ENCODE results near the gene OR10Z1. TPM values are rescaled to one million over a fixed set of nuclear protein-coding genes. Genes with fewer than 3 reads are reported as not detected.

Gene OR10Z1
- polyA plus RNA-seq, 1 experiment = not detected

GRCh38 chr1:158600735-158601134 lies 4.3 kb upstream of the OR10Z1 start:
- TF ChIP-seq, protein P1, sequence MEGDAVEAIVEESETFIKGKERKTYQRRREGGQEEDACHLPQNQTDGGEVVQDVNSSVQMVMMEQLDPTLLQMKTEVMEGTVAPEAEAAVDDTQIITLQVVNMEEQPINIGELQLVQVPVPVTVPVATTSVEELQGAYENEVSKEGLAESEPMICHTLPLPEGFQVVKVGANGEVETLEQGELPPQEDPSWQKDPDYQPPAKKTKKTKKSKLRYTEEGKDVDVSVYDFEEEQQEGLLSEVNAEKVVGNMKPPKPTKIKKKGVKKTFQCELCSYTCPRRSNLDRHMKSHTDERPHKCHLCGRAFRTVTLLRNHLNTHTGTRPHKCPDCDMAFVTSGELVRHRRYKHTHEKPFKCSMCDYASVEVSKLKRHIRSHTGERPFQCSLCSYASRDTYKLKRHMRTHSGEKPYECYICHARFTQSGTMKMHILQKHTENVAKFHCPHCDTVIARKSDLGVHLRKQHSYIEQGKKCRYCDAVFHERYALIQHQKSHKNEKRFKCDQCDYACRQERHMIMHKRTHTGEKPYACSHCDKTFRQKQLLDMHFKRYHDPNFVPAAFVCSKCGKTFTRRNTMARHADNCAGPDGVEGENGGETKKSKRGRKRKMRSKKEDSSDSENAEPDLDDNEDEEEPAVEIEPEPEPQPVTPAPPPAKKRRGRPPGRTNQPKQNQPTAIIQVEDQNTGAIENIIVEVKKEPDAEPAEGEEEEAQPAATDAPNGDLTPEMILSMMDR (IDR thresholded peaks at IDR 0.05; ENCODE audit: insufficient read depth, low read depth, low read length) = no peak
- CTCF ChIA-PET = interaction anchor here (1.4 kb wide), 1 partner anchor 48 kb away, joined by 3 read pairs; no protein-coding TSS in a partner anchor
- DNase-seq (ENCODE audit: low read depth) = no peak
- Histone ChIP-seq H3K4me3 (ENCODE audit: low read depth, low read length) (no peak overlapping the region), H3K27me3 (ENCODE audit: control insufficient read depth, insufficient read depth, low read length) (no peaks in the 10 kb centered on the region), H3K36me3 (ENCODE audit: control insufficient read depth, insufficient read depth, low read length) (no peaks in the 10 kb centered on the region)
- POLR2A ChIA-PET = no interaction called here

GRCh38 chr1:158607296-158607695 lies 2.2 kb downstream of the OR10Z1 start:
- DNase-seq (ENCODE audit: low read depth) = no peak
- TF ChIP-seq, protein P1 (IDR thresholded peaks at IDR 0.05; ENCODE audit: insufficient read depth, low read depth, low read length) = no peak
- no peaks in the 10 kb centered on the region for H3K36me3 ChIP-seq (ENCODE audit: control insufficient read depth, insufficient read depth, low read length)
- no peaks in the 10 kb centered on the region for H3K27me3 ChIP-seq (ENCODE audit: control insufficient read depth, insufficient read depth, low read length)
- CTCF ChIA-PET = no interaction called here
- POLR2A ChIA-PET = no interaction called here
- no peak overlapping the region for H3K4me3 ChIP-seq (ENCODE audit: low read depth, low read length)

- H3K36me3 ChIP-seq (ENCODE audit: control insufficient read depth, insufficient read depth, low read length) = no peaks in the 10 kb centered on the region
- TF ChIP-seq, protein P1 (IDR thresholded peaks at IDR 0.05; ENCODE audit: insufficient read depth, low read depth, low read length) = no peak
- CTCF ChIA-PET = no interaction called here
Observed at GRCh38 chr1:158611916-158612315, 6.8 kb downstream of the OR10Z1 start.

DNA sequence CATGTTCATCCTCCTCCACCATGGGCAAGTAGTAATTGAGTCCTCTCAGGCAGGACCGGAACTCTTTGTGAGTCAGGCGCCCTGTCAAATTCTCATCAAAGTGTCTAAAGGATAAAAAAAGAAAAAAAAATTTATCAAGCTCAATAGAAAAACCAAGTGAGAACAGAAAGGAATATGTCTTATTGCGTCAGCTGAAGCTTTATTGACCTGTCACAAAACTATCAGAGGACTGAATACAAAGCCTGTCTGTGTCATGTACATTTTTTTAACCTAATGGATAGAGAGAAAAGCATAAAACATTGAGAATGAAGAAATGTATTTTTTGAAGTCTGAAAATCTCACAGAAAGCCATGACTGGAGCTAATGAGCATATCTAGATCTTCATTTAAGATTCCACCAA lies 8.7 kb downstream of the OR10Z1 start:
- Histone ChIP-seq H3K27me3 (ENCODE audit: control insufficient read depth, insufficient read depth, low read length) (no peaks in the 10 kb centered on the region), H3K4me3 (ENCODE audit: low read depth, low read length) (no peak overlapping the region), H3K36me3 (ENCODE audit: control insufficient read depth, insufficient read depth, low read length) (no peaks in the 10 kb centered on the region)
- no peak for DNase-seq (ENCODE audit: low read depth)
- POLR2A ChIA-PET = no interaction called here
- TF ChIP-seq, protein P1 (IDR thresholded peaks at IDR 0.05; ENCODE audit: insufficient read depth, low read depth, low read length) = no peak
- CTCF ChIA-PET = no interaction called here

More at GRCh38 chr1:158611916-158612315, 6.8 kb downstream of the OR10Z1 start:
- no peak overlapping the region for H3K4me3 ChIP-seq (ENCODE audit: low read depth, low read length)
- no peak for DNase-seq (ENCODE audit: low read depth)
- no peaks in the 10 kb centered on the region for H3K27me3 ChIP-seq (ENCODE audit: control insufficient read depth, insufficient read depth, low read length)
- POLR2A ChIA-PET = interaction anchor here (0.6 kb wide), 1 partner anchor 22 kb away, joined by 11 read pairs; no protein-coding TSS in a partner anchor

- no peaks in the 10 kb centered on the region for H3K36me3 ChIP-seq (ENCODE audit: control insufficient read depth, insufficient read depth, low read length)
- no peak overlapping the region for H3K4me3 ChIP-seq (ENCODE audit: low read depth, low read length)
- DNase-seq (ENCODE audit: low read depth) = no peak
- TF ChIP-seq, protein P1 (IDR thresholded peaks at IDR 0.05; ENCODE audit: insufficient read depth, low read depth, low read length) = no peak
- ChIA-PET POLR2A (no interaction called here), CTCF (interaction anchor here (0.7 kb wide), 1 partner anchor 10 kb away, joined by 3 read pairs; no protein-coding TSS in a partner anchor)
- no peaks in the 10 kb centered on the region for H3K27me3 ChIP-seq (ENCODE audit: control insufficient read depth, insufficient read depth, low read length)
Observed at GRCh38 chr1:158638146-158638545, 33.1 kb downstream of the OR10Z1 start.

All from BJ (cell line).